Liver (tissue), 9 donors: Measurements from ENCODE around the gene MGA. TPM values are rescaled to one million over a fixed set of nuclear protein-coding genes. Genes with fewer than 3 reads are reported as not detected.

Experiments used
- DNase-seq: peaks from one replicate; pipeline ENCODE4 v3.0.0-alpha.2; 2017; ENCODE audit warnings: low spot score
- H3K27ac ChIP-seq, 2 donors: one replicate each; pipeline ENCODE4 v1.7.0; 2013; ENCODE audit warnings: inconsistent platforms in 2 of 2, low read length in 2 of 2, control low read depth in 1 of 2, low read depth in 1 of 2, mild to moderate bottlenecking in 1 of 2
- H3K27me3 ChIP-seq, 4 donors: one replicate each; pipeline versions ENCODE4 v1.6.1 to v1.7.0; 2013; ENCODE audit warnings: low read length in 3 of 4, inconsistent platforms in 1 of 4, mild to moderate bottlenecking in 1 of 4, moderate library complexity in 1 of 4; ENCODE audit not compliant: control insufficient read depth in 4 of 4, insufficient read depth in 4 of 4
- H3K36me3 ChIP-seq, 4 donors: one replicate each; pipeline versions ENCODE4 v1.6.1 to v1.7.0; 2013; ENCODE audit warnings: low read length in 3 of 4, mild to moderate bottlenecking in 3 of 4, low read depth in 1 of 4, moderate library complexity in 1 of 4; ENCODE audit not compliant: control insufficient read depth in 4 of 4, insufficient read depth in 3 of 4
- H3K4me1 ChIP-seq, 4 donors: one replicate each; pipeline versions ENCODE4 v1.6.1 to v1.7.0; 2013; ENCODE audit warnings: low read length in 3 of 4, mild to moderate bottlenecking in 3 of 4, moderate library complexity in 1 of 4; ENCODE audit not compliant: control insufficient read depth in 4 of 4, insufficient read depth in 4 of 4
- H3K4me3 ChIP-seq, 3 donors: one replicate each; pipeline versions ENCODE4 v1.6.1 to v1.7.0; 2013; ENCODE audit warnings: low read length in 3 of 3, control low read depth in 1 of 3, low read depth in 1 of 3, mild to moderate bottlenecking in 1 of 3
- H3K9ac ChIP-seq, 2 donors: one replicate each; pipeline ENCODE4 v1.7.0; 2013; ENCODE audit warnings: low read length in 2 of 2, mild to moderate bottlenecking in 2 of 2, moderate library complexity in 2 of 2, control low read depth in 1 of 2, low read depth in 1 of 2
- H3K9me3 ChIP-seq, 4 donors: one replicate each; pipeline versions ENCODE4 v1.6.1 to v1.7.0; 2013; ENCODE audit warnings: low read length in 3 of 4; ENCODE audit not compliant: control insufficient read depth in 4 of 4
- ATF3 ChIP-seq: IDR thresholded peaks from 2 replicates; pipeline ENCODE4 v1.6.1; 2016; ENCODE audit warnings: antibody characterized with exemption
- CTCF ChIP-seq: fragments of 150-350 bp; IDR thresholded peaks from 2 replicates; pipeline ENCODE4 v1.5.1; 2017; ENCODE audit warnings: improper control_type of control experiment, low read depth, low read length; ENCODE audit not compliant: missing input control
- EGR1 ChIP-seq, 2 donors: IDR thresholded peaks; 2 replicates each; pipeline ENCODE4 v1.6.1; 2016 to 2018; ENCODE audit warnings: antibody characterized with exemption in 2 of 2, low read depth in 2 of 2
- FOXA1 ChIP-seq: IDR thresholded peaks from 2 replicates; pipeline ENCODE4 v1.6.1; 2016; ENCODE audit warnings: antibody characterized with exemption
- FOXA2 ChIP-seq: IDR thresholded peaks from 2 replicates; pipeline ENCODE4 v1.6.1; 2016; ENCODE audit warnings: antibody characterized with exemption
- GABPA ChIP-seq, 2 donors: IDR thresholded peaks in 1 of 2; conservative IDR thresholded peaks in 1 of 2; 2 replicates each; pipeline ENCODE4 v1.6.1; 2016; ENCODE audit warnings: antibody characterized with exemption in 2 of 2, mild to moderate bottlenecking in 1 of 2, moderate library complexity in 1 of 2
- HNF4A ChIP-seq, 2 donors: conservative IDR thresholded peaks; 2 replicates each; pipeline ENCODE4 v1.6.1; 2016; ENCODE audit warnings: antibody characterized with exemption in 2 of 2, mild to moderate bottlenecking in 2 of 2
- HNF4G ChIP-seq: IDR thresholded peaks from 2 replicates; pipeline ENCODE4 v1.6.1; 2016; ENCODE audit warnings: antibody characterized with exemption
- JUND ChIP-seq, 2 donors: IDR thresholded peaks; 2 replicates each; pipeline ENCODE4 v1.6.1; 2016; ENCODE audit warnings: antibody characterized with exemption in 2 of 2
- MAX ChIP-seq: IDR thresholded peaks from 2 replicates; pipeline ENCODE4 v1.6.1; 2016; ENCODE audit warnings: antibody characterized with exemption
- NR2F2 ChIP-seq: IDR thresholded peaks from 2 replicates; pipeline ENCODE4 v1.6.1; 2016; ENCODE audit warnings: antibody characterized with exemption
- RAD21 ChIP-seq, 2 donors: IDR thresholded peaks; 2 replicates each; pipeline ENCODE4 v1.6.1; 2016; ENCODE audit warnings: antibody characterized with exemption in 2 of 2, mild to moderate bottlenecking in 2 of 2
- REST ChIP-seq: IDR thresholded peaks from 2 replicates; pipeline ENCODE4 v1.6.1; 2016; ENCODE audit warnings: antibody characterized with exemption, mild to moderate bottlenecking
- RXRA ChIP-seq, 2 donors: IDR thresholded peaks; 2 replicates each; pipeline ENCODE4 v1.6.1; 2017 to 2018; ENCODE audit warnings: antibody characterized with exemption in 2 of 2, mild to moderate bottlenecking in 1 of 2
- SP1 ChIP-seq: IDR thresholded peaks from 2 replicates; pipeline ENCODE4 v1.6.1; 2018; ENCODE audit warnings: antibody characterized with exemption, mild to moderate bottlenecking
- TAF1 ChIP-seq: conservative IDR thresholded peaks from 2 replicates; pipeline ENCODE4 v1.6.1; 2016; ENCODE audit warnings: antibody characterized with exemption, mild to moderate bottlenecking
- YY1 ChIP-seq: IDR thresholded peaks from 2 replicates; pipeline ENCODE4 v1.6.1; 2016; ENCODE audit warnings: antibody characterized with exemption, mild to moderate bottlenecking
- ZBTB33 ChIP-seq: IDR thresholded peaks from 2 replicates; pipeline ENCODE4 v1.6.1; 2016; ENCODE audit warnings: antibody characterized with exemption
- WGBS: extraction: QIAGEN DNeasy Blood & Tissue Kit; methylation state at CpG from one replicate; pipeline ENCODE4 v1.1.7; 2013; 5-methylcytosine and 5-hydroxymethylcytosine counted together
- polyA plus RNA-seq, 2 donors: library from polyadenylated mRNA; stranded (reverse) in 1 of 2; unstranded in 1 of 2; fragments of 200-250 nt in 1 of 2; fragments of >200 nt in 1 of 2; fragmentation: Nextera tagmentation in 1 of 2; extraction: Ambion mirVana in 1 of 2; gene quantifications; one replicate each; pipeline versions ENCODE4 v1.2.1 to v1.2.3, GENCODE V29; 2013 to 2015
- total RNA-seq, 2 donors: library from RNA; depleted of rRNA; stranded (reverse); fragments of >200 nt; gene quantifications; one replicate each; pipeline ENCODE4 v1.2.3, GENCODE V29; 2014
- donor health status: healthy.
- donor health status: healthy.
- donor health status: healthy.
- donor health status: healthy.
- donor health status: healthy.

MGA gene
- total and polyA plus RNA-seq, 4 donors = 2.1 to 33.5 (median 13.2) TPM

GRCh38 chr15:41778521-41778920 lies 118.3 kb downstream of the MGA start:
- Histone ChIP-seq H3K27me3 (no peaks in the 10 kb centered on the region), H3K4me3 (no peak overlapping the region), H3K9me3 (no peaks in the 10 kb centered on the region), H3K4me1 (peaks cover 0 to 23% (median 12%) of the 10 kb centered on the region in 4 donors), H3K9ac (no peak overlapping the region), H3K27ac (no peak overlapping the region), H3K36me3 (no peaks in the 10 kb centered on the region)
- TF ChIP-seq HNF4A (conservative IDR thresholded peaks at IDR 0.05) (no peak), SP1 (no peak), FOXA2 (no peak), MAX (no peak), RXRA (IDR thresholded peaks at IDR 0.05) (no peak), ZBTB33 (no peak), YY1 (no peak), CTCF (no peak), HNF4G (no peak), FOXA1 (no peak), ATF3 (no peak), JUND (IDR thresholded peaks at IDR 0.05) (no peak), EGR1 (IDR thresholded peaks at IDR 0.05; ENCODE audit: low read depth in 2 of 2) (no peak), REST (no peak), TAF1 (no peak), NR2F2 (no peak), RAD21 (IDR thresholded peaks at IDR 0.05) (no peak), GABPA (IDR thresholded peaks at IDR 0.05 in 1 of 2, conservative IDR thresholded peaks at IDR 0.05 in 1 of 2) (no peak)
- 85% methylated on average over 1 of the region's 1 CpG for WGBS
- no peak for DNase-seq
